Fibroblast of lung (primary cell): Measurements from ENCODE around the gene TESK2.

Source experiments
- EZH2 ChIP-seq: IDR thresholded peaks from 2 replicates; pipeline ENCODE4 v1.5.1; 2012; ENCODE audit warnings: low read length, control low read depth, mild to moderate bottlenecking; ENCODE audit errors: missing control alignments
- TF ChIP-seq, protein P1 (sequence below), 2 donors: IDR thresholded peaks in 1 of 2; conservative IDR thresholded peaks in 1 of 2; 1 replicate in 1 of 2; 2 replicates in 1 of 2; pipeline ENCODE4 v1.5.1; 2011 to 2012; ENCODE audit warnings: low read length in 2 of 2, control low read depth in 1 of 2, inconsistent platforms in 1 of 2, low read depth in 1 of 2, mild to moderate bottlenecking in 1 of 2

DNA sequence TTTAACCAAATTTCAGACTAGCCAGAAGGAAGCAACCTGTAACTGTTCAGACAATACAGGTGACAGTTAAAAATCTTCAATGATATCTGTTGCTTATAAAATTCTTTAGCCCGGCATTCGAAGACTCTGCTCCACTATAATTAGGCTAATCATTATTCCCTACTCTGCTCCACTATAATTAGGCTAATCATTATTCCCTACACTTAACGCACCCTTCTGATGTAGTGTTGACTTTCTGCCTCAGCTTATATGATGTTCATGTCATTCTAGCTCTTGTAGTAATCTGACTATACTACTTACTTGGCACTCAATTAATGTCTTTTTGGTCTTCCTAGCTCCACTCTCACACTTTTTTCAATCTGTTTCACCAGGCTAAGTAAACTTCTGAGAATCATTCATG, 13.3 kb downstream of the TESK2 start:
- TF ChIP-seq, protein P1, sequence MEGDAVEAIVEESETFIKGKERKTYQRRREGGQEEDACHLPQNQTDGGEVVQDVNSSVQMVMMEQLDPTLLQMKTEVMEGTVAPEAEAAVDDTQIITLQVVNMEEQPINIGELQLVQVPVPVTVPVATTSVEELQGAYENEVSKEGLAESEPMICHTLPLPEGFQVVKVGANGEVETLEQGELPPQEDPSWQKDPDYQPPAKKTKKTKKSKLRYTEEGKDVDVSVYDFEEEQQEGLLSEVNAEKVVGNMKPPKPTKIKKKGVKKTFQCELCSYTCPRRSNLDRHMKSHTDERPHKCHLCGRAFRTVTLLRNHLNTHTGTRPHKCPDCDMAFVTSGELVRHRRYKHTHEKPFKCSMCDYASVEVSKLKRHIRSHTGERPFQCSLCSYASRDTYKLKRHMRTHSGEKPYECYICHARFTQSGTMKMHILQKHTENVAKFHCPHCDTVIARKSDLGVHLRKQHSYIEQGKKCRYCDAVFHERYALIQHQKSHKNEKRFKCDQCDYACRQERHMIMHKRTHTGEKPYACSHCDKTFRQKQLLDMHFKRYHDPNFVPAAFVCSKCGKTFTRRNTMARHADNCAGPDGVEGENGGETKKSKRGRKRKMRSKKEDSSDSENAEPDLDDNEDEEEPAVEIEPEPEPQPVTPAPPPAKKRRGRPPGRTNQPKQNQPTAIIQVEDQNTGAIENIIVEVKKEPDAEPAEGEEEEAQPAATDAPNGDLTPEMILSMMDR (conservative IDR thresholded peaks at IDR 0.05 in 1 of 2, IDR thresholded peaks at IDR 0.05 in 1 of 2; ENCODE audit: low read depth in 1 of 2, low read length in 2 of 2): no peak
- no peak for TF ChIP-seq EZH2
